ENCODE measurements around the gene LDLRAD4.
"Not testable (repeated sequence)": the region's sequence is repeated elsewhere in the genome, so short reads cannot be mapped to it uniquely, and the experiment has no call there.

The LDLRAD4 gene

DNA sequence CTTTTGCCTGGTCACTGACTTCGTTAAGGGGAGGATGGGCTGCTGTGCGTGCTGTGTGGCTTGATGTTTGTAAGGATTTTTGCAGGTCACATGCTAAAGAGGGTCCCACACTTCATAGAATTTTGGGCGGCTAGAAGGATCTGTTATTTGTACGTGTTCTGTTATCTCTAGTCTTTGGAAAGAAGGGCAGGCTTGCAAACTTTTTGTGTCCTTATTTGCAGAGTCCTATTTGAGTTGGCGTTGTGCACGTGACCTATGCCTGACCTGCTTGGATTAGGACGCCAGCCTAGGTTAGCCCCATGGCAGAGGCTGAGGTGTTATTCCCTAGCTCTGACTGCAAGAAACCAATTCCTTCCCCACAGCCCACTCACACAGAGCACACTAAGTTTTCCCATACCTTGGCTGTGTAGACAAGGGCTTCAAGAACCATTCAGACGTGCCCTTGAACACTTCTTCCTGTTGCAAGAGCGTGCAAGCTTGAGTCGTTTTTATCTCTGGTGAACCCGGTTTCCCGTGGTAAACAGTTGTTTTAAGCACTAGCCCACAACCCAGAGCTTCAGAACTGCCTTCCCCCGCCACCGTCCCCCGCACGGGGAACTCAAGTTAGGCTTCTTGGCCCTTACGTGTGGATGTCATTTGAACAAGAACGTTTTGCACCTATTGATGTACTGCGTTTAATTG lies 94.6 kb downstream of the LDLRAD4 start:
- DNase-seq = no peak

DNA sequence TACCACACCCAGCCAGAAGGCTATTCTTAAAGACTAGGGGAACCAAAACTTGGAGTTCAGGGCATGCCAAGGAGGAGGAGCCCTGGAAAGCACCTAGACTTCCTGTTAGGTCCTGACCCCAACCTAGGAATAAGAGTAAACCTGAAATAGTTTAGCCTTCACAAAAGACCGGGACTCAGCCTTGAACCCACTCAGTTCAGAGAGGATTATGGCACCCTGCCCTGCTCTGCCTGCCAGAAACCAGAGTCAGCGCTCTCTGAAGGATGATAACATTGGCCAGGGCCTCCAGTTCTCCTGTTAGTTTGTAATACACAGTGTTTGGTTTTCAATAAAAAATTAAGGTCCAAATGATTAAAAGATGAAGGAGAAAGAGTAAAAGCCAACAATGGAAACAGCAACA lies 96.4 kb downstream of the LDLRAD4 start:
- no peak for DNase-seq

DNA sequence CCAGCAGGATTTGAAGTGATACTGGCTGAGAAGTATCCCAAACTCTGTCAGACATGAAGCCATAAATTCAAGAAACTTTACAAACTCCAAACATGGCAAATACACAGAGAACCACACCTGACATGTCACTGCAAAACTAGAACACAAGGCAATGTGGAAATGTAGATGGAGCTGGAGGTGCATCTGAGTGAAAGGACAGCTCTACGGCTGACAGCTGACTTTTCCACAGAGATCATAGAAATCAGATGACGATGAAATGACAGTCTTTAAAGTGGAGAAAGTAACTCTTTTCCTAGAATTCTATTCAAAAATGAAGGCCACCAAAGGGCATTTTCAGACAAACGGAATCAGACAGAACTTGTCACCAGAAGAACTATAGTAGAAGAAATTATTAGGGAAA lies 97.5 kb downstream of the LDLRAD4 start:
- no peak for DNase-seq

DNA sequence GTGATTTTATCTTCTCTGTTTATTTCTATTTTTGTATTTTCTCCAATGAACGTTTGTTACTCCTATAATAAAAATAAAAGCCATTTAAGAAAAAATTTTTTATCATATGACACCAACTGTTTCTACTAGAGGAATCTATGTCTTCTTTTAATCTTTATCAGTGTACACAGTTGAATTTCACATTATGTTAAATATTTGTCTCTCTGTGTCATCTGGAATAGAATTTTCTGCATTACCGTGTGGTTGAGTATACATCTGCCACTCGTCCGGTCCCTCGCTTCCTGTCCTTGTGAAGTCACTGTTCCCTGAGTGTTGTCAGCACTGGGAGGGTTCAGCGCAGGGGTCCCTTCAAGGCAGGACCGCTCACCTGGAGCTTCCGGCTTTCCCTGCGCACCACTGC lies 99.2 kb downstream of the LDLRAD4 start:
- DNase-seq = no peak

DNA sequence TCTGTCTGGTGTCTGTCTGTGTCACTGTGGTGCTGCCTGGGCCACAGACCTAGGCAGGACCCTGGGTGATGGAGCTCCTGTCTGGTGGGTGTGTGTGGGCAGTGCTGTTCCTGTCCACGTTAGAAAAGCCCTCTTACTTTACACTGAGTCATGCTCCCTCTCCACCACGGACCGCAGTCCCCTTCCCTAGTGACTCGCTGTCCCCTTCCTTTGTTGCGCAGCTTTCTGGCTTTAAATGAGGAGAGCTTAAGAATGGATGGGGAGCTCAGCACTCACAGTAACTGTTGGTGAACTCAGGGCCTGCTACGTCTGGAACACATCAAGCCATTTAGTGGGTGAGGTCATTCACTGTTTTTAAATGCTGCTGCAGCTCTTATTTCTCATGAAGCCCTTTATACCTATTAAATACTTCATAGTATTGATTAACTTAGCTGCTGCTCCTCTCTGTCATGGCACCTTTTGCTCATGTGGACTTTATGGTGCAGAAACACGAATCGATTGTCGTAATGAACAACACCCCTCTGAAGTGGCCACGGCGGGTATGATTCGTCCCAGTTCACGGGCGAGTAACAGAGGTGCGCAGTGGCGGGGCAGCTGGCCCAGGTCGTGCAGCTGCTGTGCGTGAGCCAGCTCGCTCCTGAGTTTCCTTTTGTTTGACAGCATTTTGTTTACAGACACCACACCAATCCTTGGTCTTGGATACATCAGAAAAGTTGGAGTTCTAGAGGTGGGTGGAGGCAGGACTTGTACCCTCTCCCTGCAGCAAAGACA lies 100.4 kb downstream of the LDLRAD4 start:
- DNase-seq = no peak

DNA sequence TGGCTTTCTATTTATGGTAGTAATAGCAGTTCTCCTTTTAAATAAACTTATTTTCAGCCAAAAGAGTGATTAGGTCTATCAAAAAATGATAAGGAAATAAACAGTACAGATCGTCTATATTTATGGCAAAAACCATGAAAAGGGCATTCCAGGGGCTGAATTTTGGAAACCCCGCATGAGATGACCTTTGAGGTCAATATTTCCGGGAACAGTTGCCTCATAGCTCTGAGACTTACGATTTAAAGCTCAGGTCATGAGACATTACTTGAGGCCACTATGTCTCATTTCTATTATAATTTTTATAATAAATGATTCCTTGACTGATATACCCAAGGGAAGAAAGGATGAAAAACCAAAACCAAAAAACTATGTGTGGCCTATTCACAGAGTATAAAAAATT lies 101.1 kb downstream of the LDLRAD4 start:
- no peak for DNase-seq

DNA sequence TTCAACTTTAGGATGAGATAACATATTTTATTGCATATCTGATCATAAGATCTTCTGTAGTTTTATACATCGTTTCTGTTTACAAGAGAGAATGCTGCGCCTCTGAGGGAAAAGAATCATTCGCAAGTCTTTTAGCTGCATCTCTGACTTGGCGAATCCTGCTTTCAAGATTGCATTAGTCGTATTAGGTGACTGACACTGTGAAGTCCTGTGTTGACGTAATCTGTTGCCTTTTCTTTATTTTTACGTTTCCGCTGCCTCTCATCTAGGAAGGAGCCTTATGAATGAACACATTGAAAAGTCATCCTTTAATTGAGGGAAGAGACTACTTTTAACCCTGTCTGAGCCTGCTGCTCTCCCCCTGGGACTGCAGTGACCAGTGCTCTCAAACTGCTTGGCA lies 101.5 kb downstream of the LDLRAD4 start:
- no peak for DNase-seq

DNA sequence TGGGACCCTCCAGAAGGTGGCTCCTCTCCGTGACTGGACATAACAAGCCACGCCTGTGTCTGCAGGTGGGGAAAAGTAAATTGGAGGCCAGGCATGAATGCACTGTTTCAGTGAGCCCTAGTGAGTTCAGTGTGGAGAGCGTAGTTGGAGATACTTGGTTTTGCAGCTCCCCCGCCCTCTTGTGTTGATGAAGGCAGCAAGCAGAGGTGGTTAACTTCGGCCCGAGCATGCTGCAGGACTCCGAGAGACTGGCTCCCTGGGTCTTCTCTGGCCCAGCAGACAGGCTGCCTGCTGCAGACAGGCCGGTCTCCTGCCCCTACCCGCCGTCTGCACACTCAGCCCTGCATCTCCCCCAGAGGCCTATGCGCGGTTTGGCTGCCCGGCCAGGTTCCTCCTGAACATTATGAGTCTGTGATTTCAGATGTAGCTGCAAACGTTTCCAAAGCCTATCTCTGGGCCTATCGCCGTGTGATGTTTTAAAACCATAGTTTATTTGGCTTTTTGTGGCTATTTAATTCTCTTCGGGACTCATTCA lies 102.4 kb downstream of the LDLRAD4 start:
- DNase-seq = no peak

DNA sequence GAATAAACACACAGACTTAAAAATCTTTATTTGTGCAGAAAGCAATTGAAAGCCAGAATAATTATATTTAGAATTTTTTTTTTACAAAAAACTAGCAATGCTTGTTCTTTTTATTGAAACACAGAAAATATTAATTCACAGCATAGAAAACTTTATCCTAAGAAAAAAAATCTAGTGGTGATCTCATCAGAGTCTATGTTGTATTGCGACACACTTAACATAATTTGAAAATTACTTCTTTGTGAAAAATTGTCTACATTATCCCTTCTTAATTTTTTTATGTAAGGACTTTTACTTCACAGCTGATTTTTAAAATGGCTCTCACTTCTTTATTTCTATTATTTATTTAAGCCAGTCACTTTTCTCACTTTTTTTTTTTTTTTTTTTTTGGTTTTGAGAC lies 103.4 kb downstream of the LDLRAD4 start:
- no peak for DNase-seq

DNA sequence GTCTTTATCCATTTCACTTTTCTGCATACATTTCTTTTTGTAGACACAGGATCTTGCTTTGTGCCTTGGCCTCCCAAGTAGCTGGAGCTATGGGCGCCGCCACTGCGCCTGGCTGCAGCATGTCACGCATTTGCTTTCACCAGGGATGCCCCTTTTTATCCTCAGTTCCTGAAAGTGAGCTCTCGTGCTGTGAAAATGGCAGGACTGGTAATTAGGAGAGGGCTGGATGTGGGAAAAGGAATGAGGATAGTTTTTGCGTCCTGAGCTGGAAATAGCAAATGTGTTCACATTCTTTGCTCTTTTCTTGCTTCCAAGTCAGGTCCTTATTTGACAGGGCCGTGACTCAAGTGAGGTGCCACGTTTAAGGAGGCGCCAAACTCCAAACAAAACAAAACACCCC lies 104.6 kb downstream of the LDLRAD4 start:
- DNase-seq = no peak

DNA sequence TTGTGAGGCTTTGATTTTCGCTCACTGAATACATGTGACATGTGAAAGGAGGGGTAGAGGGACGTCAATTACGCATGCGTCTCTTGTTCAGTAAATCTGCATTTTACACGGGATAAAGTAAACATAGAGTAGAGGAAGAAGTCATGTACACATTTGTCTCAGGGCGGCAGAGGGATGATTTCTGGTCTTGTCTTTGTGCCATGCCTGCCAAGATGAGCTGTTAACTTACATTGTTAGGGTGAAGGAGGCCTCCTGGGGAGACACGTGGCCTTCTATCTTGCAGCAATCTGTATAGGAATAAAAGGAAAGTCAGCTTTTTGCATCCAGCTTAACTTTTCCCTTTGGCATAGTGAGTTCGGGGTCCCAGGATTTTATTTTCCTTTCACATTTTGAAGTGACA lies 106.3 kb downstream of the LDLRAD4 start:
- no peak for DNase-seq

DNA sequence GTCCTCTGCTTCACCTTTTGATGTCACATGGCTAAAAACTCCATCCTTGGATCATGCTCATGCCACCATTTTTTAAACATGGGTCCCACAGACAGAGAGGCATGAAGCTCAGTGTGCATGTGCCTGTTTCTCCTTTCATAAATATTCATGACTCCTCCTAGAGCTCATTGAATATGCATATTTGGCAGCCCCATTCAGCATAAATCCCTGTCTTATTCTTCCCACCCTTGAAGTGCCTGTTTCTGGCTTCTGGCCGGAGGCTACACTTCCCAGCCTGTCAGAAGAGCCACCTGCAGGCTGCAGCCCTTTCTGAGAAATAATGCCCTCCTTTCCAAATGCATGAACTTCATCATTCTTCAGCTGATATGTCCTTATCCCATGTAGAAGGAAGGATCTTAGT lies 109.7 kb downstream of the LDLRAD4 start:
- DNase-seq = no peak

DNA sequence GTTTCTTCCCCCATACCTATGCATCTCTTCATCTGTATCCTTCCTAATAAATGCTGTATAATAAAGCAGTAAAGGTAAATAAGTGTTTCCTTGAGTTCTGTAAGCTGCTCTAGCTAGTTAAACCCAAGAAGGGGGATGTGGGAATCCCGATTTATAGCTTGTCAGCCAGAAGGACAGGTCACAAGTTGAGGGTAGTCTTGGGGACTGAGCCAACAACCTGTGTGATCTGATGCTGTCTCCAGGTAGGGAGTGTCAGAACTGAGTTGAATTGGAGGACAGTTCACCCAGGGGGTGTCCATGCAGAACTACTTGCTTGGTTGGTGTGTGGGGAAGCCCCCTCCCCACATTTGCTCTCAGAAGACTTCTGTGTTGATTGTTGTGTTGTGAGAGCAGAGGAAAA lies 112.4 kb downstream of the LDLRAD4 start:
- DNase-seq = no peak

DNA sequence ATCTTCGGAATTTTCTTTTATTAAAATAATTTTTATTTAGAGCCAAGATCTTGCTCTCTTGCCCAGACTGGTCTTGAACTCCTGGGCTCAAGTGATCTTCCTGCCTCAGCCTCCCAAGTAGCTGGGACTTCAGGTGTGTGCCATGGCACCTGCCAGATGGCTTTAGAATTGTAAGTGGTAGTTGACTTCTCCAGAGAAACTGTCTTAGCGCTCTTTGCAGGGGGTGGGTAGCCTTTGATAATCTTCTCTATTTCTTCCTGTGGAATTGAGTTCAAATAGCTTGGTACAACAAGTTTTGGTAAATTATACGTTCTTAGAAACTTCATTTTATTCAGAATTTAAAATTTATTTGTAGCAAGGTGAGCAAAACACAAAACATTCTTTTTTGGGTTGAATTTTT lies 113.3 kb downstream of the LDLRAD4 start:
- DNase-seq = no peak

DNA sequence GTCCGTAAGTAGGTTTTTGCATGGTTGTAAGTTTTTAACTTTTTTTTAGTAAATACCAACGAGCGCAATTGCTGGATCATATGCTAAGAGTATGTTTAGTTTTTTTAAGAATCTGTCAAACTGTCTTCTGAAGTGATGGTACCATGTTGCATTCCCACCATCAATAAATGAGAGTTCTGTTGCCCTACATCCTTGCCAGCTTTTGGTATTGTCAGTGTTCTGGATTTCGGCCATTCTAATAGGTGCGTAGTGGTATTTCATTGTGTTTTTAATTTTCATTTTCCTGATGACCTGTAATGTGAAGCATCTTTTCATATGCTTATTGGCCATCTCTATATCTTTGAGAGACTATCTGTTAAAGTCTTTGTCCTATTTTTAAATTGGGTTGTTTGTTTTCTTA lies 114.3 kb downstream of the LDLRAD4 start:
- no peak for DNase-seq

DNA sequence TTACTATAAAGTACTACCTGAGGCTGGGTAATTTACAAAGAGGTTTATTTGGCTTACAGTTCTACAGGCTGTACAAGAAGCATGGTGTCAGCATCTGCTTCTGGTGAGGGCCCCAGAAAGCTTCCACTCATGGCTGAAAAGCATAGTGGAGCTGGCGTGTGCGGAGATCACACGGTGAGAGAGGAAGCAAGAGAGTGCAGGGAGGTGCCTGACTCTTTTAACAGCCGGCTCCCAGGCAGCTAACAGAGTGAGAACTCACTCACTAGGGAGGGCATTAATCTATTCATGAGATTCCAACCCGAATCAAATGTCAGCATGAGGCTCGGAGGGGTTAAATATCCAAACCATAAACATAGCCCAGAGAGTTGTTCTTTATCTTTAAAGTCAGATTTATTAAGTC lies 117.3 kb downstream of the LDLRAD4 start:
- DNase-seq = no peak

DNA sequence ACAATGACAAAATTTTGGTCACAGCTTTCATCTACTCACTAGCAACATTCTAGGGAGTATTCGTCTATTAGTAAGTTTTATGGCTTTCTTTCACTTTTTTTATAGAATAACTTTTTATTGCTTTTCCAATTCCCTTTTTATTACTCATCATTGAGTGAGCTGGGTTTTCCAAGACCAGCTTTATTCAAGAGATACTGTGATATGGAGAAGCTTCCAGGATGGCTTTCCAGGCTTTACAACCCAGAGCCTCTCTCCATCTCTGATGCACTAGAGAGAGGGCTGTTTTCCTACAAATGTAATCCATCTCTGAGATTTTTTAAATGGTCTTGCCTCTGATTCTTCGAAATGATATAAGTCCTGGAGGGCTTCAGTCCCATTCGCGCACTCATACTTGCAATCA lies 118.3 kb downstream of the LDLRAD4 start:
- no peak for DNase-seq

DNA sequence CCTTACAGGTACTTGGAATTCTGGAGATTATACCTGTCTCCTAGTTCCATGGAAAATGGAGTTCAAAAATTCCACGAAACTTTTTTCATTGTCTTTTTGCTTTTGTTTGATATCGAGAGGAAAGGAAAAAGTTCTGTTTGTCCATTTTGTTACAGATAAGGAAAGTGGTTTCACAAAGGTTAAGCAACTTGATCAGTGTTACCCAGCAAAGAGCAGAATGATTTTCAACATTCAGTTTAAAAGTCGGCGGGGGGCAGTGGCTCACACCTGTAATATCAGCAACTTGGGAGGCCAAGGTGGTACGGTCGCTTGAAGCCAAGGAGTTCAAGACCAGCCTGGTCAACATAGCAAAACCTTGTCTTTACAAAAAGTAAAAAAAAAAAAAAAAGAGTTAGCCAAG lies 118.8 kb downstream of the LDLRAD4 start:
- no peak for DNase-seq

DNA sequence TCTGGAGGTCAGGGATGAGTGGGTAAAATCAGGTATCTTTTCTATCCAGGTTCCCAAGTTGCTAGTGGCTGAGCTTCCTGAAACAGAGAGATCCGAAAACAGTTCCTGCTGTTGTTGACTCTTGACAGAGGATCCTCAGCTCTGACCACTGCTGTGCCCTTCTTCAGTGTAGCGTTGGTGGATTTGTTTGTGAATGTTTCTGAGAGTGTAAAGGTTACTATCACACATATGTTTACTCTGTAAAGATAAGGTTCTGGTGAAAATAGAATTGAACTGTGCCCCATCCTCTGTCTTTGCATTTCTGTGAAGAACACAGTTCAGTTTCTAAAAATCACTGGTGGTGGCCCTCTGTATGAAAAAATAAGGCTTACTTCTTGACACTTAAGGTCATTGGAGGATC lies 119.8 kb downstream of the LDLRAD4 start:
- DNase-seq = no peak

DNA sequence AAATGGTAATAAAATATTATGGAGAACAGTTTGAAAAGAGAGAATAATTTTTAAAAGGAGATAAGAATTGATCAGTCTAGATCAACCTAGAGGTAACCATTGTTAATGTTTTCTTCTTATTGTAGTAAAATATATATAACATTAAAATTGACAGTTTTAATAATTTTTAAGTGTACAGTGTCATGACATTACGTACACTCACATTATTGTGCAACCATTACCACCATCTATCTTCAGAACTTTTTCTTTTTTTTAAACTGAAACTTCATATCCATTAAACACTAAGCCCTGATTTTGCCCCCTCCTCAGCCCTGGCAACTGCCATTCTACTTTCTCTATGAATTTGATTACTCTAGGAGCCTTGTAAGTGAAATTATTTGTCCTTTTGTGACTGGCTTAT lies 121.1 kb downstream of the LDLRAD4 start:
- DNase-seq = no peak

DNA sequence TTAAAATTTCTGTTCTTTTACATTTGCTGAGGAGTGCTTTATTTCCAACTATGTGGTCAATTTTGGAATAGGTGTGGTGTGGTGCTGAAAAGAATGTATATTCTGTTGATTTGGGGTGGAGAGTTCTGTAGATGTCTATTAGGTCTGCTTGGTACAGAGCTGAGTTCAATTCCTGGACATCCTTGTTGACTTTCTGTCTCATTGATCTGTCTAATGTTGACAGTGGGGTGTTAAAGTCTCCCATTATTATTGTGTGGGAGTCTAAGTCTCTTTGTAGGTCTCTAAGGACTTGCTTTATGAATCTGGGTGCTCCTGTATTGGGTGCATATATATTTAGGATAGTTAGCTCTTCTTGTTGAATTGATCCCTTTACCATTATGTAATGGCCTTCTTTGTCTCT lies 127.9 kb downstream of the LDLRAD4 start:
- DNase-seq = not testable (repeated sequence)

DNA sequence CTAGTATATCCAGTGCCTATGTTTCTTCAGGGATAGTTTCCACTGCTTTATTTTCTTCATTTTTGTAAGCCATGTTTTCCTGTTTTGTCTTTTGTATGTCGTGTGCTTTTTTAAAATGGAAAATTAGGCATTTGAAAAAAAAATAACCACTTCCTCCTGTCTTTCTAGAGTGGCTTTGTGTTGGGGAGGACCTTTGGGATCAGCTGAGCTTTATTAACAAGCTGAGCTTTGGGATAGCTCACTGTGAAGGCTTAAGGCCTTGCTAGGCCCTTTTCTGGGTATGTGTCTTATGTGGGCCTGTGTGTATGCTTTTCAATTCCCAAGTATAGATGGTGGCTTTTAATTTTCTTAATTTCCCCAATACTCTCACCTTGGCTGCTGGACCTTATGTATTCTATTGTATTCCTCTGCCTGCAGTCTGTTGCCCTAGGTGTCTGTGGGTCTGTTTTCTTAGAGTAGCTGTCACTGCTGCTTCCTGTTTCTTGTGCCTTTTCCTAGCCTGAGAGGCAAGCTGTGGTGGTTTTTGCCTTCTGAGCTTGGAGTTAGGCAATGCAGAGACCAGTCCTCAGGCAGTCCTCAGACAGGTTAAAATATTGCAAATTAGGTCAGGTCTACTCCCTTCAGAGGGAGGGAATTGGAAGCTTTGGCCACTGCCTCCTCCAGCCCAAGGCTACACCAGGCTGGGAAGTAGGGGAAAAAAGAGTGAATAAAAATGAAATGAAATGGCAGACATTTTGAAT lies 134.7 kb downstream of the LDLRAD4 start:
- no peak for DNase-seq

DNA sequence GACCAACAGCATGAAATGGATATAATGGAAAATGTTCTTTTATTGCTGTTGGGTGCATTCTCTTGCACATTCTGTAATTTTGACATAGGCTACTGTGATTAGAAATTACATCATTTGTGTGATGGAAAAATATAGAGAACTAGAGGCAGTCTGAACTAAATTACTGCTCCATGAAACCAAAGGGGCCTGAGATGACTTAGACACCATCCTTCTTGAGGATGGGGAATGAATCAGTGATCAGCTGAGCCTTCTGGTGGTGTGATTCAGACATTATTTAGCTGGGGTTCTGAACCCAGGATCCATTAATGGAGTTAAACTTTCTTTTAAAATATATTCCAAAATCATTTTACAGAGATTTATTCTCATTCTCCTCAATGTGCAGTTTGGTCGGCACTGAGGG lies 135.8 kb downstream of the LDLRAD4 start:
- DNase-seq = no peak

DNA sequence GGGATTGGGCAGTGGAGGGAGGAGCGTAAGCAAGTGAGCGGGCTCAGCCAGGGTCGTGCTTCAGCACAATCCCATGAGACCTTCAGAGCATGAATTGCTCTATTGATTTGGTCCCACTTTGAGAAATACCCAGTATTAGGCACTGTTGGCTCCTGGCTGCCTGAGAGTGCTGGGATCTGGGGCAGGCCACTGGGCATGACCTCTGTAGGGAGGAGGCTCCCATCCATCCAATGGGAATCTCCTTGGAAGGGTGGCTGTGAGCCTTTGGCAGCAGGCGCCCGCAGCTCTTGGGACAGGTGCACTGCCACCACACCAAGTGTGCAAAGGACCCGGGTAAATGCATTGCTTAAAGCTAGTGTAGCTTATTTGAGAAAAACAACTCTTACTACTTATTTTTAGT lies 137.5 kb downstream of the LDLRAD4 start:
- no peak for DNase-seq

Measured in effector CD4-positive, alpha-beta T cell (primary cell).